Measurements from ENCODE around the gene SKIL.
A peak's percentile ranks its signal among the peaks of the same experiment; 100 is the strongest.

Gene SKIL

DNA sequence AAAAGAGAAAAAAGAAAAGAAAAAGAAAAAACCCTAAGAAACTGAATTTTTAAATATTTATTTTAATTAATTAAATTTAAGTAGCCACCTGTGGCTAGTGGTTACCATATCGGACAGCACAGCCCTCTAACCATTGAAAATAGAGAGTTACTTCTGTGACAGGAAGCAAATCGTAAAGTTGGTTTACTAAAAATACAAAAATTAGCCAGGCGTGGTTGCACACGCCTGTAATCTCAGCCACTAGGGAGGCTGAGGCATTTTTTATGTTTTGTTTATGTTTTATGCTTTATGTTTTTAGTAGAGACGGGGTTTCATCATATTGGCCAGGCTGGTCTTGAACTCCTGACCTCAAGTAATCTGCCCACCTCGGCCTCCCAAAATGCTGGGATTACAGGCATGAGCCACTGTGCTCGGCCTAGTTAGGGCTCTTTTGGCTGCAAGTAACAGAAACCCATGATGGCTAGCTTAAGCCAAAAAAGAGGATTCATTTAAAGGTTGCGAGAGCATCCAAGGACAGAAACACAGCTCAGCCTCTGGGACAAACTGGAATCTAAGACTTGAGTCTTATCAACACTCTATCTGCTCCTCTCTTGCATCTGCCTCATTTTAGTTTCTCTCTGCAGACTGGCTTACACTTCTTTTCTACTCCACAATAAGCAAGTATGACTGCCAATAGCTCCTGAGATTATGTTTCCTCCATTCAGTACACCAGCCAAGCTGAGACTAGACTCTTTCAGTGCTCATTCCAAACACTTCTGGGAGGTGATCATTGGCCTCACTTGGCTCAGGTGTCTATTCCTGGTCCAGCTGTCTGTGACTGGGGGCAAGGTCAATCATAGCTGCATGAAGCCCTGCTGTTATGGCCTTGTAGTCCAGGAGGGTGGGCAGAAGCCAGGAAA is 6.8 kb upstream of the SKIL start:
- no peak for ATAC-seq
- DNase-seq = no peak

- ATAC-seq (no peak), DNase-seq (no peak)
These were observed 4.6 kb upstream of the SKIL start for GRCh38 chr3:170352936-170353335.

GRCh38 chr3:170353485-170353884 is 4.0 kb upstream of the SKIL start:
- no peak for DNase-seq
- no peak for ATAC-seq

GRCh38 chr3:170354760-170355159 is 2.8 kb upstream of the SKIL start:
- ATAC-seq = no peak

GRCh38 chr3:170355738-170356595 is 1.5 kb upstream of the SKIL start:
- no peak for ATAC-seq
- peak; percentile 46 for DNase-seq

More at GRCh38 chr3:170354760-170355159, 2.8 kb upstream of the SKIL start:
- no peak for DNase-seq

DNA sequence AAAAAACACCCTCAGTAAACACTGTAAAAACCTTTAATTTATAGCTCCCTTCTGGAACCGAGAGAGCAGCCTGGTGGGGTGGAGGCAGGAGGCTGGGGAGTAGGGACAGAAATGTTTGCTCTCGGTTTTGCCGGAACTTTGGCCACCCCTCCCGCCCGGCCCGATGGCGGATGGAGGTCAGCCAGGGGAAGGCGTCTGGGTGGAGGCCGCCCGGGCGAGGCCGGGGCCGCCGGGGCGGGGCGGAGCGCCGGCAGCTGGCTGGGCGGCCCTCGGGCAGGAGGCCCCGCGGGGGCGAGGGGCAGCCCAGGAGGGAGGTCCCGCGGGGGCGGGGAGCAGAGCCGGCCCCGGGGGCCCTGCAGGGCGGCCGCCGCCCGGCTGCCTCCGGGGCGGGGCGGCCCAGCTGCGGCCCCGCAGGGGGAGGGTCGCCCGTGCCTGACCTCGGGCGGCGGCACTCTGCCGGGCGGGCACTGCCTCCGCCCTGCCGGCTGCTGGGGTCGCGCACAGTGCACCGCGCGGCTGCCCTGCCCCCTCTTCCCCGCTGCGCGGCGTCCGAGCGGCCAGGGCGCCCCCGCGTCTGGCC is 829 bp upstream of the SKIL start:
- DNase-seq (peak; percentile 71), ATAC-seq (peak; percentile 53)

DNA sequence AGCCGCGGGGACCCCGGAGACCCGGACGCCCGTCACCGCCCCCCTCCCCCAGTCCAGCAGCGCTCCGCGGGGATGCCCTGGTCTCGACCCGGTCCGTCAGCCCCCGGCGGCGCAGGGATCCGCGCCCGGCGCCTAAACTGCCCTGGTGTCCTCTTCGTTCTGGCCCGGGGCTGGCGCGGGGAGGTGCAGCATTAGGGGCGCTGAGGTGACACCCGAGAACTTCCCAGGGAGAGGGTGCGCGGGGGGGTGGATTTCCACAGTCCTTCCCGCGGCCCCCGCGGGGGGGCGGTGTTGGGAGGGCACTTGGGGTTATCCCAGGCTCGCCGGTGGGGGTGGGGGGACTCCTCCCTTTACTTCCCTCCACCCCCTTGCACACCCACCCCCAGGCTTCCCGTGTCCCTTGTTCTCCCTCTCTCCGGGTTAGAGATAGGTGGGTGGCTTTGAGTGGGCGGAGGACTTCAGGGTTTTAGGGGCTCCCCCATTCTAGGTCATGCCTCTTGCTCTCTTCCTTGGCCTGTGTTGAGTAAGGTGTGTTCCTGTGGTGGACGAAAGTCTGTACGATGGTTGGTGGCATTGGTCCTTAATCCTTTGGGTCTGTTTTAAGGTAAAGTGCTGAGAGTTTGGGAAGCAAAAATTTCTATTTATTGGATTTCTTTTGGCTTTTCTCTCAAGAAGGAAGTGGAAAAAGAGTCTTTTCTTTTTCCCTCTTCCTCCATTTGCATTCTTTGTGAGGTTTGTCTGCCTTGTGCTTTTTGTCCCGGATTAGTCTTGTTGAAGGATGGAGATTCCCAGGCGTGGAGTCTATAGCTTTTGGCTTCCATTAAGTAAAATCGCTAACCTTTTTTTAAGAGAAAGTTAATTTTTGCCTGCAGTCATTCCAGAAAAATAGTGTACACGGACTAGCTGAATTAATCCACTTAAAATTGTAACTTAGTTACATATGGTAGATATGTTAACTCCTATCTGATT is 811 bp downstream of the SKIL start:
- DNase-seq (peak; percentile 85), ATAC-seq (peak; percentile 17)

- DNase-seq = no peak
- no peak for ATAC-seq
These were observed 1.7 kb downstream of the SKIL start for GRCh38 chr3:170359178-170359704.

- ATAC-seq (no peak), DNase-seq (no peak)
These were observed 3.0 kb downstream of the SKIL start for GRCh38 chr3:170360466-170360865.

DNA sequence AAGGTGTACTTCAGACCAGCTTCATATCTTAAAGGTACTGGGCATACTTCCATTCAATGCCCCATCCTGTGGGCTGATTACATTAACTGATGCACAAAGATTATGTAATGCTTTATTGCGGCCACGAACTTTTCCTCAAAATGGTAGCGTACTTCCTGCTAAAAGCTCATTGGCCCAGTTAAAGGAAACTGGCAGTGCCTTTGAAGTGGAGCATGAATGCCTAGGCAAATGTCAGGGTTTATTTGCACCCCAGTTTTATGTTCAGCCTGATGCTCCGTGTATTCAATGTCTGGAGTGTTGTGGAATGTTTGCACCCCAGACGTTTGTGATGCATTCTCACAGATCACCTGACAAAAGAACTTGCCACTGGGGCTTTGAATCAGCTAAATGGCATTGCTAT is 3.4 kb downstream of the SKIL start:
- DNase-seq (no peak), ATAC-seq (no peak)

DNA sequence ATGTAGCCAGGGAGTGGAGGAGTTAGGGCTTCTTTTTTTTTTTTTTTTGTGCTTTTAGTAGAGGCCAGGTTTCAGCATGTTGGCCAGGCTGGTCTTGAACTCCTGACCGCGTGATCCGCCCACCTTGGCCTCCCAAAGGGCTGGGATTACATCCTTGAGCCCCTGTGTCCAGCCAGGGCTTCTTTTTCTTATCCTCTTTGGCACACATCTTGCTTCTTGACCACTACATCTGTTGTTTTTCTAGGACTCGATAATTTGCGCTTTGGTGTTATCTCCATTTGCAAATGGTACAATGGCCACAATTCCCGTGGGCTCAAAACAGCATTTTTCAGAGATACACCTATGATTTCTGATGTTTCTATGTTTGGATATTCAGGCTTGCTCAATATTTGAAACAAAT is 4.2 kb downstream of the SKIL start:
- DNase-seq = no peak
- no peak for ATAC-seq

- DNase-seq = no peak
- ATAC-seq = no peak
These were observed 6.0 kb downstream of the SKIL start for GRCh38 chr3:170363471-170363994.

- no peak for DNase-seq
These were observed 7.5 kb downstream of the SKIL start for GRCh38 chr3:170364965-170365364.

GRCh38 chr3:170367797-170368196 is 10.3 kb downstream of the SKIL start:
- ATAC-seq (no peak), DNase-seq (no peak)

More at GRCh38 chr3:170364965-170365364, 7.5 kb downstream of the SKIL start:
- ATAC-seq = no peak

- ATAC-seq (no peak), DNase-seq (no peak)
These were observed 11.4 kb downstream of the SKIL start for GRCh38 chr3:170368921-170369320.

GRCh38 chr3:170372190-170372879 is 14.8 kb downstream of the SKIL start:
- no peak for DNase-seq
- no peak for ATAC-seq

- ATAC-seq (no peak), DNase-seq (no peak)
These were observed 26.1 kb downstream of the SKIL start for GRCh38 chr3:170383567-170383966.

DNA sequence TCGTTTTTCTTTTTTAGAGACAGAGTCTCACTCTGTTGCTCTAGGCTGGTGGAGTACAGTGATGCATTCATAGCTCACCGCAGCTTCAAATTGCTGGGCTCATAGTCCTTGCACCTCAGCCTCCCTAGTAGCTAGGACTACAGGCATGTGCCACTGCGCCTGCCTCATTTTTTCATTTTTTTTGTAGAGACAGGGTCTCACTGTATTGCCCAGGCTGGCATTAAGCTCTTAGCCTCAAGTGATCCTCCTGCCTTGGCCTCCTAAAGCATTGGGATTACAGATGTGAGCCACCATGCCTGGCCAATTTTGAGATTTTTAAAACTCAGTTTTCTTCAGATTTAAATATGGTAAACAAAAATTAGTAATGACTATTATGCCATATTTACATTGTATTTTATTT is 29.0 kb downstream of the SKIL start:
- DNase-seq = no peak
- no peak for ATAC-seq

- DNase-seq = no peak
- ATAC-seq = no peak
These were observed 30.4 kb downstream of the SKIL start for GRCh38 chr3:170387950-170388349.

GRCh38 chr3:170391108-170391507 is 33.6 kb downstream of the SKIL start:
- no peak for ATAC-seq
- no peak for DNase-seq
